Measurements from ENCODE around the gene RNF167. TPM values are rescaled to one million over a fixed set of nuclear protein-coding genes. Genes with fewer than 3 reads are reported as not detected.
A peak's percentile ranks its signal among the peaks of the same experiment; 100 is the strongest.

The RNF167 gene
- total and polyA plus RNA-seq, 2 of the 13 experiments (the other 11 are each of a cell fraction or from before 2014, with no cell fraction given), result 44.1 to 45.4 TPM

DNA sequence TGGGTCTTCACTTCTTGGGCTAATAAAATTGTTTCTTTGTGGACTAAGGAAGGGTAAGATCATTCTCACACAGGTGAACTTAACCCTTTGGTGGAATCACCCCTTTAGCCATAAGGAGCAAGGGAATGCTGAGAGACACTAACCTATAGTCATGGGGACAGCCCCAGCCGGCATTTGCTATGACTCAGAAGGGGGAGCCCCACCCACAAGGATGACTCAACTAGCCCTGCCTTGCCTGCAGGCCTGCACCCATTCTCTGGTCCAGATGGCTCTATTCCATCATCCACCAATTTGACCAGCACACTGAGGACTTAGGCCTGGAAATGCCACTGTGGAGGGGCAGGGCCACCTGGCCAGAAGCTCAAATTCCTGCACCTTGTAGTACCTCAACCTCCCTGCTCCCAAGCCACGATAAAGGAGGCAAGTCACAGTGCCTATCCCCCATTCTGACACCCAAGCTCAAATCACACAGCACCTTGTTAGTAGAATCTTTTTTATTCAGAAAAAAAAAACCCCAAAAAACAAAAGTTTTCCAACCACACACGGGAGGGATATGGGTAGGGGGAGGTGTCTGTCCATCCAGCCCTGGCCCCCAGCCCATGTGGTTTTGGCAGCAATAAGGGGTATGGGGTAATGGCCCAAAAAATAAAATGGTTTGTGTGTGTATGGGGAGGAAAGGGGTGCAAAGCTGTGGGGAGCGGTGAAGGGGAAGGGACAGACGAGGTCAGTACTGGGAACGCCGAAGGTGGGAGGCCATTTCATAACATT, 5.3 kb downstream of the RNF167 start (continued):
- TF ChIP-seq, protein P1, sequence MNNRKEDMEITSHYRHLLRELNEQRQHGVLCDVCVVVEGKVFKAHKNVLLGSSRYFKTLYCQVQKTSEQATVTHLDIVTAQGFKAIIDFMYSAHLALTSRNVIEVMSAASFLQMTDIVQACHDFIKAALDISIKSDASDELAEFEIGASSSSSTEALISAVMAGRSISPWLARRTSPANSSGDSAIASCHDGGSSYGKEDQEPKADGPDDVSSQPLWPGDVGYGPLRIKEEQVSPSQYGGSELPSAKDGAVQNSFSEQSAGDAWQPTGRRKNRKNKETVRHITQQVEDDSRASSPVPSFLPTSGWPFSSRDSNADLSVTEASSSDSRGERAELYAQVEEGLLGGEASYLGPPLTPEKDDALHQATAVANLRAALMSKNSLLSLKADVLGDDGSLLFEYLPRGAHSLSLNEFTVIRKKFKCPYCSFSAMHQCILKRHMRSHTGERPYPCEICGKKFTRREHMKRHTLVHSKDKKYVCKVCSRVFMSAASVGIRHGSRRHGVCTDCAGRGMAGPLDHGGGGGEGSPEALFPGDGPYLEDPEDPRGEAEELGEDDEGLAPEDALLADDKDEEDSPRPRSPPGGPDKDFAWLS (CRISPR knock-in tag; IDR thresholded peaks at IDR 0.05; ENCODE audit: borderline replicate concordance), result no peak
- no peak for TF ChIP-seq ZNF234 (CRISPR knock-in tag; conservative IDR thresholded peaks at IDR 0.05)
- TF ChIP-seq ZFP1 (CRISPR knock-in tag; IDR thresholded peaks at IDR 0.05), result no peak
- TF ChIP-seq NFRKB (IDR thresholded peaks at IDR 0.05), result no peak
- TF ChIP-seq DNMT3B (CRISPR knock-in tag; conservative IDR thresholded peaks at IDR 0.05), result 0 out of 2 replicates have a peak, but pooled peaks have one; percentile 42
- TF ChIP-seq NFE2L1 (CRISPR knock-in tag; IDR thresholded peaks at IDR 0.05; ENCODE audit: borderline replicate concordance), result no peak
- peak; percentile 64; the same call in 1 of the 2 replicates for TF ChIP-seq POLR2AphosphoS5 (IDR thresholded peaks at IDR 0.05; ENCODE audit: low read depth, low read length)
- TF ChIP-seq MED8 (CRISPR knock-in tag; IDR thresholded peaks at IDR 0.05; ENCODE audit: insufficient replicate concordance), result no peak
- TF ChIP-seq, protein P2, sequence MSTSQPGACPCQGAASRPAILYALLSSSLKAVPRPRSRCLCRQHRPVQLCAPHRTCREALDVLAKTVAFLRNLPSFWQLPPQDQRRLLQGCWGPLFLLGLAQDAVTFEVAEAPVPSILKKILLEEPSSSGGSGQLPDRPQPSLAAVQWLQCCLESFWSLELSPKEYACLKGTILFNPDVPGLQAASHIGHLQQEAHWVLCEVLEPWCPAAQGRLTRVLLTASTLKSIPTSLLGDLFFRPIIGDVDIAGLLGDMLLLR (CRISPR knock-in tag; IDR thresholded peaks at IDR 0.05), result no peak
- TF ChIP-seq, protein P3, sequence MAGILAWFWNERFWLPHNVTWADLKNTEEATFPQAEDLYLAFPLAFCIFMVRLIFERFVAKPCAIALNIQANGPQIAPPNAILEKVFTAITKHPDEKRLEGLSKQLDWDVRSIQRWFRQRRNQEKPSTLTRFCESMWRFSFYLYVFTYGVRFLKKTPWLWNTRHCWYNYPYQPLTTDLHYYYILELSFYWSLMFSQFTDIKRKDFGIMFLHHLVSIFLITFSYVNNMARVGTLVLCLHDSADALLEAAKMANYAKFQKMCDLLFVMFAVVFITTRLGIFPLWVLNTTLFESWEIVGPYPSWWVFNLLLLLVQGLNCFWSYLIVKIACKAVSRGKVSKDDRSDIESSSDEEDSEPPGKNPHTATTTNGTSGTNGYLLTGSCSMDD (CRISPR knock-in tag; IDR thresholded peaks at IDR 0.05), result no peak
- TF ChIP-seq GABPA (IDR thresholded peaks at IDR 0.05; ENCODE audit: low read depth, low read length), result no peak
- TF ChIP-seq GABPA (CRISPR knock-in tag; IDR thresholded peaks at IDR 0.05; ENCODE audit: low read depth), result peak; percentile 43; the same call in 1 of the 2 replicates
- TF ChIP-seq ZNF772 (CRISPR knock-in tag; IDR thresholded peaks at IDR 0.05), result no peak
- TF ChIP-seq ZNF138 (CRISPR knock-in tag; IDR thresholded peaks at IDR 0.05; ENCODE audit: low read depth), result no peak
- TF ChIP-seq, protein P4, sequence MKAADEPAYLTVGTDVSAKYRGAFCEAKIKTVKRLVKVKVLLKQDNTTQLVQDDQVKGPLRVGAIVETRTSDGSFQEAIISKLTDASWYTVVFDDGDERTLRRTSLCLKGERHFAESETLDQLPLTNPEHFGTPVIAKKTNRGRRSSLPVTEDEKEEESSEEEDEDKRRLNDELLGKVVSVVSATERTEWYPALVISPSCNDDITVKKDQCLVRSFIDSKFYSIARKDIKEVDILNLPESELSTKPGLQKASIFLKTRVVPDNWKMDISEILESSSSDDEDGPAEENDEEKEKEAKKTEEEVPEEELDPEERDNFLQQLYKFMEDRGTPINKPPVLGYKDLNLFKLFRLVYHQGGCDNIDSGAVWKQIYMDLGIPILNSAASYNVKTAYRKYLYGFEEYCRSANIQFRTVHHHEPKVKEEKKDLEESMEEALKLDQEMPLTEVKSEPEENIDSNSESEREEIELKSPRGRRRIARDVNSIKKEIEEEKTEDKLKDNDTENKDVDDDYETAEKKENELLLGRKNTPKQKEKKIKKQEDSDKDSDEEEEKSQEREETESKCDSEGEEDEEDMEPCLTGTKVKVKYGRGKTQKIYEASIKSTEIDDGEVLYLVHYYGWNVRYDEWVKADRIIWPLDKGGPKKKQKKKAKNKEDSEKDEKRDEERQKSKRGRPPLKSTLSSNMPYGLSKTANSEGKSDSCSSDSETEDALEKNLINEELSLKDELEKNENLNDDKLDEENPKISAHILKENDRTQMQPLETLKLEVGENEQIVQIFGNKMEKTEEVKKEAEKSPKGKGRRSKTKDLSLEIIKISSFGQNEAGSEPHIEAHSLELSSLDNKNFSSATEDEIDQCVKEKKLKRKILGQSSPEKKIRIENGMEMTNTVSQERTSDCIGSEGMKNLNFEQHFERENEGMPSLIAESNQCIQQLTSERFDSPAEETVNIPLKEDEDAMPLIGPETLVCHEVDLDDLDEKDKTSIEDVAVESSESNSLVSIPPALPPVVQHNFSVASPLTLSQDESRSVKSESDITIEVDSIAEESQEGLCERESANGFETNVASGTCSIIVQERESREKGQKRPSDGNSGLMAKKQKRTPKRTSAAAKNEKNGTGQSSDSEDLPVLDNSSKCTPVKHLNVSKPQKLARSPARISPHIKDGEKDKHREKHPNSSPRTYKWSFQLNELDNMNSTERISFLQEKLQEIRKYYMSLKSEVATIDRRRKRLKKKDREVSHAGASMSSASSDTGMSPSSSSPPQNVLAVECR (CRISPR knock-in tag; IDR thresholded peaks at IDR 0.05; ENCODE audit: borderline replicate concordance), result 0 out of 2 replicates have a peak, but pooled peaks have one; percentile 26
- TF ChIP-seq PRPF4 (IDR thresholded peaks at IDR 0.05; ENCODE audit: low read depth, low read length, poor library complexity, severe bottlenecking), result no peak
- no peak for TF ChIP-seq IRX3 (CRISPR knock-in tag; IDR thresholded peaks at IDR 0.05; ENCODE audit: borderline replicate concordance, low read depth)
- TF ChIP-seq KDM2A (CRISPR knock-in tag; IDR thresholded peaks at IDR 0.05; ENCODE audit: borderline replicate concordance, low read depth), result 0 out of 2 replicates have a peak, but pooled peaks have one; percentile 28
- TF ChIP-seq, protein P5, sequence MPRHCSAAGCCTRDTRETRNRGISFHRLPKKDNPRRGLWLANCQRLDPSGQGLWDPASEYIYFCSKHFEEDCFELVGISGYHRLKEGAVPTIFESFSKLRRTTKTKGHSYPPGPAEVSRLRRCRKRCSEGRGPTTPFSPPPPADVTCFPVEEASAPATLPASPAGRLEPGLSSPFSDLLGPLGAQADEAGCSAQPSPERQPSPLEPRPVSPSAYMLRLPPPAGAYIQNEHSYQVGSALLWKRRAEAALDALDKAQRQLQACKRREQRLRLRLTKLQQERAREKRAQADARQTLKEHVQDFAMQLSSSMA (CRISPR knock-in tag; IDR thresholded peaks at IDR 0.05), result no peak

Data from HepG2 (cell line).